Embryonic facial prominence (tissue), 1 donor: ENCODE measurements around the gene DIS3.
"Not testable (repeated sequence)": the region's sequence is repeated elsewhere in the genome, so short reads cannot be mapped to it uniquely, and the experiment has no call there.

Source experiments
- DNase-seq: peaks from one replicate; pipeline ENCODE4 v3.0.0-alpha.2; 2016; ENCODE audit errors: extremely low spot score

The DIS3 gene

DNA sequence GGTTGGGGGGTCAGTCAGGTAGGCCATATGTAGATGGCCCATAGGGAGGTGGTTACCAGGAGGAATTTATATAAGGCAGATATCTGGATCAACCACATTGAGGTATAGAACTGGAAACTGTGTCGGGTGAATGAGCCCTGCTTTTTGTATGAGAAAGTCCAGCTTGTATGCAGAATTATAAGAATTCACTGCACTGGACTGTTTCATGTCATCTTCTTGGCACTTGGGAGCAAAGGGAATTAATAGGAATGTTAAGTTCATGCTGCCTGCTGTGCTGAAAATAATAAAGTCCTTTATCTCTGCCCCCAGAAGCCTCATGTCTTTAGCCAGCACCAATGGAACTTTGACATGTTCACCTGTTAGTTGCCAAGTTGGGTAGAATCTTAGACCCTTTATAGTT lies 41.7 kb downstream of the DIS3 start:
- no peak for DNase-seq

DNA sequence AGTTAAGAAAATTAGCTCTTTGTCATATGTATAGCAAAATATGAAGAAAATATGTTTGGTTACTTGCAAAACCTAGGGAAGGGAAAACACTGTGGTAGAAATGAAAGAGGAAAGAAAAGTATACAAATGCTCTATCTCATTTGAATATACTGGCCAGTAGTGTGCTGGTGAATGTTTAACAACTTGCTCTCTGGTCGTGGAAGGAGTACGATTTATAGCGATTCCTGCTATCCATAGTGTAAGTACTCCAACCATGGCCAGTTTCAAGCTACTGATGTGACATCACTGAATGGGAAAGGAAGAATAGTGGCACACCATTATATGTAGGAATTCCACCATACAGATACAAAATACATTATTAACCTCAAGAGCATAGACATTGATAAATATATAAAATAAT lies 44.7 kb downstream of the DIS3 start:
- DNase-seq: no peak

DNA sequence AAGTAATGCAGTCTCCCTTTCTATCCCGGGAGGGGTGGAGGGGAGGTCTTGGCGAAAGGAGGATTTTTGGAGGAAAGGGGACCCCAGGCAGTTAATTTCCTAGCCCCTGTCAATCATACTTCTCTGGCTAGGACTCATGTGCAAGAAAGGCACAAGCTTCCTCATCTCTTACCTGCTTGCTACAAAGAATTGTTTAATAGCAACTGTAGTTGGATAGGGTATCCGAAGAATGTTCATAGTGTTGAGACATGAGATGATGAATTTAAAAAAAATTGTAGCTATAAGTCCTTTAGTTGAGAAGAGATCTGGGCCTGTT lies 53.5 kb downstream of the DIS3 start:
- DNase-seq: no peak

DNA sequence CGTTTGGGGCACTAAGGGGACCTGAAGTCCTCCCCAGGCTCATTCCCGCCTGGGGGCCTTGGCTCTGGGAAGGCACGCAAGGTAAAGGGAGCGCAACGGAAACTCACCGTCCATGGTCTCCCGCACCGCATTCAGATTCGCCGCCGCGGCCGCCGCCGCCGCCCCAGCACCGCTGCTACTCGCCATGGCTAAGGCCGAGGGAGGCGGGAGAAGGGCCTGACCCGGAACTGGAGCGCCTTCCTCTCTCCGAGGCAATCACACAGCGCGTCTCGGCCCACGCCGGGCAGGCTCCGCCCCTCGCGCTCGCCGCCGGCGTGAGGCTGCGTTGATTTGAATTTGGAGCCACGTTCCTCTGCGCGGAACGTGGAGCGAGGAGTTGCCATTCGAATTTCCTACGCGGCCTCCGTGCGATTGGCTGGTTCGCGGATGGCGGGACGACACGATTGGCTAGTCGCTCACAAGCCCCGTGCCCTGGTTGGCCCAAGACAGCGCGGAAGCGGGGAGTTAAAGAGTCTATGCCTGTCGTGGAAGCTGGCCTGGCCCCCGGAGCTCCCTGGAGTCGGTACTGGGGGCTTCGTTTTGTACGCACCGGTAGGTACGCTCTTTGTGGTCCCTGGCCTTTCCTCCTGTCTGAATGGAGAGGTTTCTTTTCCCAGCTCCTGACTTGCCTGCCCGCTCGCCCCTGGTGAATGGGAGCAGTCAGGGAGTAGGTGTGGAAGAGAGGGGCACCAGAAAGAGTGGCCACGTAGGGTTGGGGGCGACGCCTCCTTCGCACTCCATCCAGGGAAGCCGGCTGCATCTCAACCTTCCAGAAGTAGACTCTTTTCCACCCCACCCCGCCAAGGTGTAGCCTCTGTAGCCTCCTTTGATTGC lies 54.0 kb downstream of the DIS3 start, which contains the start of the genes BORA and MZT1:
Gene BORA (plus strand): TSS at position 507 of the 873 bp plus-strand sequence. CDS start 1,018 bp downstream, outside the sequence.
Gene MZT1 (minus strand): TSS at position 213 of the 873 bp plus-strand sequence. CDS start 27 bp downstream, at position 186.
- peak; percentile 85 for DNase-seq

DNA sequence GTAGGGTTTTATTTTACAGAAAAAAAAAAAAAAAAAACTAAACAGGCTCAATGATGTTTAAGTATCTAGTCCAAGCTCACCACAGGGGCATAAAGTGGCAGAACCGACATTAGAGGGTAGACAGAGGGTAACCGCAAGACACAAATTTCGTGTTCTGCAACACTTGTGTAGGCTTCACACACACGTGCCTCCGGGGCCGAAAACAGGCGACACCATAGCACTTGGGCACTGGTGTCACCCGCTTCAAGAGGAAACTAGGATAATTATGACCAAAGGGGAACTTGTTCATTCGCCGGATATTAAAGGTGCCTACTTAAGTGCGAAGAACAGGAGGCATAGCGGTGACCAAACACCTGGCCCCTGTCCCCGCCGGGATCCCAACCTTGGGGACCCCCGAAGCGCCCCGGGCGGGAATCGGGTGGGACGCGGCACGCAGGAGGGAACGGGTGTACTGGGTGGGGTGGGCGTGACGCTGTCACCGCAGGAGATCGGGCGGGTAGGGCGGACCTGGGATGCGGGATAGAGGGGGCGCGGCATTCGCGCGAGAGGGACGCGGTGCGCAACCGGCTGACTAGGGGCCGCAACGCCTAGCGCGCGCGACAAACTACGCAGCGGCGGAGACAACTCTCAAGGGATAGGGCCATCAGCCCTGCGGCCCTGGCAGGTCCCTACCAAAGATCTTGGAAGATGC lies 54.8 kb downstream of the DIS3 start:
- DNase-seq: peak; percentile 10

DNA sequence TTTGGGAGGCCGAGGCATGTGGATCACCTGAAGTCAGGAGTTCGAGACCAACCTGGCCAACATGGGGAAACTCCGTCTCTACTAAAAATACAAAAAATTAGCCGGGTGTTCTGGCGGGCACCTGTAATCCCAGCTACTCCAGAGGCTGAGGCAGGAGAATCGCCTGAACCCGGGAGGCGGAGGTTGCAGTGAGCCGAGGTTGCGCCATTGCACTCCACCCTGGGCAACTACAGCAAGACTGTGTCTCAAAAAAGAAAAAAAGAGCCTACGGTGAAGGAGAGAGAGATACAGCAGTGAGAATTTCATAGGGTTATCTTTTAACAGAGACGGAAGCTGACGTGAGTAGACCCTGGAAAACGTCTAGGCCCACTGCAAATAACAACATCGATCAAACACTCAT lies 55.5 kb downstream of the DIS3 start:
- DNase-seq: not testable (repeated sequence)

DNA sequence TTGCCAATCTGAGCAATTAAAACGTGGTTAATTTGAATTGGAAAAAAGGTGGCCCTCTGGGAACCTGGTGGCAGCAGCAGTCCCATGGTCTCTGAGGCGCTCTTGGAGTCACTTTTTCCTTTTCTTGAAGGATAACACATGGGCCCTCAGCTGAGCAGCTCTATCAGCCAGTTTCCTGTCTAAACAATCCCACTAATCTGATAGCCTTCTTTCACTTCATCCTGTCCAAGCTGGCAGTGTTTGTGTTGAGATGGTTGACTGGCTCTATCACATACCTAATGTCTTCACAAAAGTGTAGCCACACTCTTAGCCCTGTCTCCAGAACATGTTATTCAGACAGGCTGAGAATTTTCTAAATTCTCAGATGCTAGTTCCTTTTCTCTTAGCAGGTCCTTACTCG lies 64.9 kb downstream of the DIS3 start:
- no peak for DNase-seq
